GM19240 (cell line): ENCODE measurements around the gene WDR19.

Experiments used
- DNase-seq: peaks from one replicate; pipeline ENCODE4 v3.0.0; 2011; ENCODE audit warnings: low spot score; ENCODE audit not compliant: insufficient read length

WDR19 gene

DNA sequence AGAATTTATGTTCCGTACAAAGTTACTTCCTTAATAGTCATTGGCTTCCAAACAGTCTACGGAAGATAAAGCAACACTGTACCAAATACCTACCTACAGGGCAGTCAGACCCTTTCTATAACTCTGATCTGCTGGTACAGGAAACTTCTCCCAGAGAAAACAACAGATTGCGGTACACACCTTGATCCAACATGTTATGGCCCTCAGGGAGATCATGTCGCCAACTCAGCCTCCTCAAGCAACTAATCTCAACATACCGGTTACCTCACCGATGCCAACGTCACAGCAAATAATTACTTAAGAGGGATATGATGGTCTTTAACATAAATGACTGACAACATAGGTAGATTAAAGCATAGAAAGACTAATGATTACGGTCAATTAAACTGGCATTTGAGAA, 113.5 kb downstream of the WDR19 start:
- no peak for DNase-seq

DNA sequence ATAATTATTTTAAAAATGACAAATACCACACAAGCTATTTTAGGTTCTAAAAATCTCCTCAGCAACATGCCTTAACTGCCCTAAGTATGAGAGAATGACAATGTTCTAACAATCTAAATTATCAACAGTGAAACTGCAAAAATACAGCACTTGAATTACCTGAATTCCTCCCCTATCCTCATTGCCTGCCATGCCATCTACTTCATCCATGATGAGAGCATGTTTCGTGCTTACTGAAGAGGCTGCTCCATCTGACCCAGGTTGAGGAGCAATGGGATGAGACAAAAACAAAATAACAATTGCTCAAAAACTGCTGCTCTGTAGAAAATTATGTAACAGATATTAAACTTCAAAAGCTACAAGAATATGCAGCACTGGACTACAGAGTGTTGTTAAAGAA, 120.6 kb downstream of the WDR19 start:
- DNase-seq = no peak

DNA sequence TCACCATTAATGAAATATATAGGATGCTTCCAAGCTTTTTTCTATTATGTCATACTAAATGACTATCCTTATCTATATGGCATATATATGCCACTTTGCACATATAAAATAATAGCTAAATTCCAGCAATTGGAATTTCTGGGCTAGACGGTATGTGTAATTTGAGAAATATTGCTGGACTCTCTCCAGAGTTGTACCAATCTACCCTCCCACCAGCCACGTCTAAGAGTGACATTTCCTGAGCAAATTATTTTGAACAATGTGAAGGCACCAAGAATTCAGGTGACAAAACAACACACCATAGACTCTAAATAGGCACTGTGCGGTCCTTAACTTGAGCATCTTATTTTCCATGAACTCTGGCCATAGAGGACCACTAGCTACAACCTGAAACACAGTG, 121.5 kb downstream of the WDR19 start:
- no peak for DNase-seq

DNA sequence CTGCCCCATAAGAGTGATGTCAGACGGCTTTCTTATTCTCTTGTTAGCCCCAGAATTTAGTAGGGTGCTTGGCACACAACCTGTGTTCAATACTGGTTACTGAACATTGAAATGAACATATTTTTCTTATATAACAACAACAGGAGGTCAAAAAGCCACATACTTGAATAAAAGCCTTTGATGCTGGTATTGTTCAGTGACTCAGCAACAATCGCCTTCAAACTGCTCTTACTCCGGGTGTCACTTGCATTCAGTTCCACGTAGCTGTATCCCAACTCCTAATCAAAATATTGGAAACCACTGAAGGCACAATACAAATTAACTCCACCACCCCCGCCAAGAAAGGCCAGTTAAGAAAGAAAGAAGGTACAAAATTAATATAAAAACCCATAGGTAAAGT, 122.3 kb downstream of the WDR19 start:
- no peak for DNase-seq

DNA sequence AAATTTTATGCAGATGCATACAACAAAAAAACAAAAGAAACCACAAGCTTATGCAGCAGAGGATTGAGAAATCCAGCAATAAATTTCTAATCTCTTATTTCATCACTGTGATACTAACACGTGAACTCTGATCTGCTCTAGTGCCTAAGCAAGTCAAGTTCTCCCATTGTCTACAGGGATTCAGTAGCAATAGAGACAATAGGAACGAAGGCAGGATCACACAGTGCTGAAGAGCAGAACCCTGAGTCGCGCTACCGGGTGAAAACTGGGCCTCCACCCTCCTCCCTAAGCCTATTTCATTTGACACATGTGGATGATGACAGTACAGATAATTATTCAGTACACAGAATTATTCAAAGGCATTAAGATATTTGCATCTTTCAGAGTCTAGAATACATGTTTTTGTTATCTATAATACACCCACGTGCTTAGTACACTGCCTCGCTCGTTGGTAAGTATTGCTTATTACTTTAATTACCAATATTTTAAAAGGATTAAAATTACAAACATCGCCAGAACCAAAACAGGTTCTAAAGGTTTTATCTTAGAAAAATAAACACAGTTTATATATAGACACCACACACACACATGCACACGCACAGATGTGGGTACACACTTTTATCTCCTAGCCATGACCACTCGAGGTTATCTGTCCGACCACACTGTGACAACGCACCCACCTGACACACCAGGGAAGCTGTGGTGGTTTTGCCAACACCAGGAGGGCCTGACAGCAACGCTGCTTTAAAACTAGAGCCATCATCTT, 123.8 kb downstream of the WDR19 start:
- DNase-seq = no peak

DNA sequence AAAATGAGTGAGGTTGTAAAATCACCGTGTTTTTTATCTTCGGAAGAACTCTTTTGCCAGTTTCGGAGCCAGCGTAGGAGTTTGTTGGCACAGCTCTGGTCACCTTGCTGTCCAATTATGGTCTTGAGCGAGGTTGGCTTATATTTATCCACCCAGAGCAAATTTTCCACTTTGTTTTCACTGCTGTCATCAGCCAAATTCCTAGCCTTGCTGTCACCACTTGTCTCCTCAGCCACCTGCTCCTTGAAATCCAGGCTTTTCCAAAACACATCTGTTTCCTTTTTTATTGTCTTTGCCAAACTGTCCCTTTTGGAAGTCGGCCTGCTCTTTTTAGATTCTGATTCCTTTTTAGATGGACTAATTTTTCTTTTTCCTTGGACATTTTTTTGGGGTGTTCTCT, 126.3 kb downstream of the WDR19 start:
- no peak for DNase-seq

DNA sequence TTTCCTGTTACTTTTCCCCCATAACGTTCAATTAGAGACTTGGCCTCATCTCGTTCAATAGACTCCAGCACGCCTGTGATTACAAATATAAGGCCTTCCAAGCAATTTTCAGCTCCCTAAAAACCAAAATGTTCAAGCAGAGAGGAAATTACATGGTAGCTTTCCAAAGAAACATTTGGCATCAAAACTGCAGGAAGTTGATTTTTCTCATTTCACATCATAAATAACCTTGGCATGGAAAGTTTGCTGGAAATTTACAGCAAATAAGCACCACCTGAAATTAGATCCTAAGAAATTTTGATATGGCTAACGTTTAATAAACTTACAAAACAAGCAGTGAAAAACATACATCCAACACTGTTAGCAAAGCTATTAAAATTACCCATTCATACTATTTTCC, 130.5 kb downstream of the WDR19 start:
- no peak for DNase-seq

DNA sequence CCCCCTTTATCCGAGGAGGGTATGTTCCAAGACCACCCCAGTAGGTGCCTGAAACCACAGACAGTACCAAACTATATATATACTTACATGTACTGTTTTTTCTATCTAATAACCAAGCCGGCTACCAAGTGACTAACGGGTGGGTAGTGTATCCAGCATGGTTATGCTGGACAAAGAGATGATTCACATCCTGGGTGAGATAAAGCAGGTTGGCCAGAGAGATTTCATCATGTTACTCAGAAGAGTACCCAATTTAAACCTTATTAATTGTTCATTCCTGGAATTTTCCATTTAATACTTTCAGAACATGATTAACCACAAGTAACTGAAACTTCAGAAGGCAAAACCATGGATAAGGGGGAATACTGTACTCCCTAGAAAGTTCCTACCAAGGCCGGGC, 137.3 kb downstream of the WDR19 start:
- DNase-seq = no peak

DNA sequence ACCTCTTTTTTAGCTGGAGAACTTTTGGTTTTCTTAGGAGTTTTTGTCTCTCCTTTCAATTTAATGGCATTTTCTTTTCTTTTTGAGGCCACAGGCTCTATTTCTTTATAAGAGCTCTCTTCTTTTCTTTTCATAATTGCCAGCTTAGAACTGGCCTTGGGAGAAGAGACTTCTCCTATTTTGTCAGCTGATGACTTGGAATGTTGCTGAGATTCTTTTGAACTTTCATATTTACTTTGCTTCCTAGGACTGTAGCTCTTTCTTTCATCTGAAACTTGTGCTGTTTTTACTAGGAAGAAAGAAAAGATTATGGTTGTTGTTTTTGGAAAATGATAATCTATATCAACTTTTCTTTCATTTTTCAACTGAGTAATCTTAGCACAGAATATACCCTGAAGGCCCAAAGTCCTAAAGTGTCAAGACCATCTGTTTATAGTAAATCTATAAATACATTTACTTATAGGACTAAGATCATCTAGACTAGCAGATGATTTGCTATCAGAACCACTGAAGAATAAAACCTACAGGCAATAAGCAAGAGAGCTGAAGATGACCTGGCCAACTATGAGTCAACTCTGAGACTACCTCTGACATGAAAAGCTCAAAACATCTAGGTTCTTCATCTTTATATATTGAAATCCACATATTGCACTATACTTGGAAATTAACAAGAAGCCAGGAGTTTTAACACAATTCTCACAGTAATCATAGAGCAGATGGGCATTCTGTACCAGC, 138.2 kb downstream of the WDR19 start:
- no peak for DNase-seq

DNA sequence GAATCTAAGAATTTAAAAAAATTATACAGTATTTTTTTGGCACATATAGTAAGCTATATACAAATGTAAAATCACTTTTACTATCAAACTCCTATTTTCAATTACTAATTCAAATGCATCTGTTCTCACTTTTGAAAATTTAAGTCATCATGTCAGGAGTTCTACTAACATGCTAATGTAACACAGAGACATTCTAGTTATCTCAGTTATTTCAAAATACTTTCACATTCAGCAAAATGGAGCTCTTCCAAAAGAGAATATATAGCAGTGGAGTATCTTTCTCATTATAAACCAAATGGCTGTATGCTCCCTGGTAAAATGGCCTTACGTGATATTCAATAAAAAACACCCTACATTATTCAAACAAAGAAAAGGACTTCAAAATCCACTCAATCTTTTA, 141.5 kb downstream of the WDR19 start:
- DNase-seq = no peak

DNA sequence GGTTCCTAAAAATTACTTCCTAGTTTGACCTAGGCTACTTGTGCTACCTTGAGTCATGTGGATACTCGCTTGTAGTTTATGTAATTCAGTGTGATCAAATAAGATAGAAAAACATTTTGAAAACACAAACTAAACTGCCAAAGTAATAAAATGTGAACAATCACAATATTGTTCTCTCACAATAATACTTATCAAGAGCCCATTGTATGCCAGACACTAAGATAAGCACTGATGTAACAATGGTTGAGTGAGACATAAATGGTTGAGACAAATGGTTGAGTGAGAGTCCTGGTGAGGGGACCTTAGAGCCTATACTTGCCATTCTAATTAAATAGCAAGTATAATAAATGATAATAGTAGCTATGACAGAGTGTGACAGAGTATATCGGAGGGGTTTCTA, 142.1 kb downstream of the WDR19 start:
- DNase-seq = no peak

DNA sequence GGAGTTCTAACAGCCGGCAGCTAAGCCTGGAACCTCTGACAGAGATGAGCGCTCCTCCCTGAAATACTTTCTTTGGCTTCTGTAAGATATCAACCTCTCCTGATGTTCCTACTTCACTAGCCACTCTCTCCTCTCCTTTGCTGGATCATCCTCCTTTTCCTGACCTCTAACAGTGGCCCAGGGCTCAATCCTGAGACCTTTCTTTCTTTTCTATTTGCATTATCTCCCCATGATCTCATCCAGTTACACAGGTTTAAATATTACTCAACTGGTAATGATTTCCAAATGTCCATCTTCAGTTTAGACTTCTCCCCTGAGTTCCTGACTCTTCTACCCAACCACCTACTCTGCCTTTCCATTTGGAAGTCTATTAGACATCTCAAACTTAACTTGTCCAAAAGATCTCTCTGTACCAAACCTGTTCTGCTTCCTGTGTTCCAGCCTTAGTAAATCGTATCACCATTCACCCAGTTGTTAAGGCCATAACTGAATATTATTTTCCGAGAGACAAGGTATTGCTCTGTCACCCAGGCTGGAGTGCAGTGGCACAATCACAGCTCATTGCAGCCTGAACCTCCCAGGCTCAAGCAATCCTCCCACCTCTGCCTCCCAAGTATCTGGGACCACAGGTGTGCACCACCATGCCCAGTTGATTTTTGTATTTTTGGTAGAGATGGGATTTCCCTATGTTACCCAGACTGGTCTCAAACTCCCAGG, 142.7 kb downstream of the WDR19 start:
- no peak for DNase-seq

DNA sequence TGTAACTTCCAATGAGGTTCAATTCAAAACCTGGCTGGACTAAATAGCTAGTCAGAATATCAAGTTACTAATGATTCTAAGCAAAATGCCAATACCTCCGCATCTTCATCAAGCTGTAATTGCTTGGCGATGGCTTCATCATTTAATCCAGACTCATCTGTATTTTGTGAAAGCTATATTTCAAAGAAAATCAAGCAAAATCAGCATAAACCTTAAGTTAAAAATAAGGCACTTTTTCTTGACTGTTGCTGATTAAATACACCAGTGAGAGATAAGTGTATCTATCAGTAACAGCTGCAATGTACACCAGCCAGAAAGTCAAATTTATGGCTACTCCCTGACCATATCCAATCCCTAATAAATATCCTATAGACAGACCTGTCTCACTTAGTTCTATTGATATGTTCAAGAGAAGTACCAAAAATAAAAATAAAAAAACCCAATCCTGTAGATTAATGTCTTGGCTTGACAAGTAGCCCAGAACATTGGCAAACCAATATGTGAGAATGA, 144.2 kb downstream of the WDR19 start:
- DNase-seq = no peak

DNA sequence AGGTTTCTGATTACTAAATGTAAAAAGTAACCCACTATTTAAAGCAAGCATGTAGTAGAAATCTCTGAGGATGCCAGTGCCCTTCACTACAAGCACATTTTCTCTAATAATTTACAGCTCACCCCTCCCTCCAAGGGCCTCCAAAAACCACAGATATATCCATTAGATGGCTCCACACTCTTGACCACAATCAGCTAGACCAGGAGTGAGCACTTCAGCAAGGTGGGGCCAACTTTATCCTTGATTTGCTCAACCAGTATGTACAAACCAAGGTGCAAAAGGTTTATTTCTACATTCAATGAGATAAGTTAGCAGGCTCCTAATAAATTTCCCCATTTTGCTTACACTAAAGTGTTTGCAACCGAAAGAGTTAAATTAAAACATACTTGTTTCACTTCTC, 148.0 kb downstream of the WDR19 start:
- no peak for DNase-seq

DNA sequence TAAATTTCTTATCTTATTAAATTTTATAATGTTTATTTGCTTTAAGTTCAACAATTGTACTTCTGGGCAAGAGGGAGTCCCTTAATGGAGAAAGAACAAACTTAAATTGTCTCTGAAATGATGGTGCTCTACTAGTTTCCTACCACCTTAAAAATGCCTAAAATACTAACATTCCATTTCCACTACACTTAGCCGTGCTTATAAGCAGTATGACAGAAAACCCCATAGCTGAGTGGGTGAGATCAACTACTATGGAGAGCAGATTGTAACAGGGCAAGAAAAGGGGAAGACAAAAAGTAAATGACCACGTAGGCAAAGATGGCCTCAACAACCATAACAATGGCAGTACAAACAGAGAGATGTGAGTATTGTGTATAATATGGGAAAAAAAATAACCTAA, 148.9 kb downstream of the WDR19 start:
- no peak for DNase-seq
